Measurements from ENCODE around the gene AKAP13.

DNA sequence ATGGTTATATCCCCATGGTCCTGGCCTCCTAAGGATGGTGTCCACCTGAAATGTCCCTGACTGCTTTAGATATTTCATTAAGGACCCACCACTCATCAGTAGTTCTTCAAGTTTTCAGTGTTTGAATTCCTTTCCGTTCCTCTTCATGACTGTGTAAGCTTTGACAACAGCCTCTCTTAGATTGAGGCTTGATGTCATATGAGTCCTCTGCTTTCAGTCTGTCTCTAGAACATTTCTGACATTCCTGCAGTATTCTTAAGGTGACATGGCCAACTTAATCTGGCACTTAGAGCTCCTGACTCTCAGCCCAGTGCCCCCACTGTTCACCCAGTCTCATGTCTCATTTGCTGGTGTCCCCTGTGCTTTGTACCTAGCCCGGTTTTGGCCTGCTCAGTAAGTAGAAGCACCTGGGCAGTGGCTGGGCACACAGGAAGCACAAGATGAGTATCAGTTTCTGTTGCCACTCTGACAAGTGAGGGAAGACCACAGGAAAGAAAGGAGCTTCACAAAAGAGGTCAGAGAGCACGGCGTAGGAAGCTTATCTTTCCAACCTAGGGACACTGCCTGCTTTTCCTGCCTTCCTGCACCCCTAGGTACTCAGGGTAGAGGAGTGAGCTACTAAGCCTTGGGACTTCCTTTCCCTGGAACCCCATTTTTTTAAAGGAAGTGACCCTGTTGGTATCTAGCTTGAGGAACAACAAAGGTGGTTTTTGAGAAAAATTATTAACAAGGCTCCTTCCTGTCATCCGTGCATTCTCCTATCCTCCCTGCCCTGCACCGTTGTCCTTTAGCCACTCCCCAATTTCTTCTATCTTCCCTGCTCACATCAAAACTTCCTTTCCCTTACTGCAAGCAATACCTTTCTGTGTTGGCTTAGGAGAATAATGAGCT lies 311.2 kb downstream of the AKAP13 start:
- TF ChIP-seq, protein P1, sequence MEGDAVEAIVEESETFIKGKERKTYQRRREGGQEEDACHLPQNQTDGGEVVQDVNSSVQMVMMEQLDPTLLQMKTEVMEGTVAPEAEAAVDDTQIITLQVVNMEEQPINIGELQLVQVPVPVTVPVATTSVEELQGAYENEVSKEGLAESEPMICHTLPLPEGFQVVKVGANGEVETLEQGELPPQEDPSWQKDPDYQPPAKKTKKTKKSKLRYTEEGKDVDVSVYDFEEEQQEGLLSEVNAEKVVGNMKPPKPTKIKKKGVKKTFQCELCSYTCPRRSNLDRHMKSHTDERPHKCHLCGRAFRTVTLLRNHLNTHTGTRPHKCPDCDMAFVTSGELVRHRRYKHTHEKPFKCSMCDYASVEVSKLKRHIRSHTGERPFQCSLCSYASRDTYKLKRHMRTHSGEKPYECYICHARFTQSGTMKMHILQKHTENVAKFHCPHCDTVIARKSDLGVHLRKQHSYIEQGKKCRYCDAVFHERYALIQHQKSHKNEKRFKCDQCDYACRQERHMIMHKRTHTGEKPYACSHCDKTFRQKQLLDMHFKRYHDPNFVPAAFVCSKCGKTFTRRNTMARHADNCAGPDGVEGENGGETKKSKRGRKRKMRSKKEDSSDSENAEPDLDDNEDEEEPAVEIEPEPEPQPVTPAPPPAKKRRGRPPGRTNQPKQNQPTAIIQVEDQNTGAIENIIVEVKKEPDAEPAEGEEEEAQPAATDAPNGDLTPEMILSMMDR (IDR thresholded peaks at IDR 0.05; ENCODE audit: control extremely low read depth in 1 of 3, insufficient read depth in 1 of 3, low read depth in 1 of 3, low read length in 3 of 3), result no peak
- TF ChIP-seq, protein P2, sequence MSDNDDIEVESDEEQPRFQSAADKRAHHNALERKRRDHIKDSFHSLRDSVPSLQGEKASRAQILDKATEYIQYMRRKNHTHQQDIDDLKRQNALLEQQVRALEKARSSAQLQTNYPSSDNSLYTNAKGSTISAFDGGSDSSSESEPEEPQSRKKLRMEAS (IDR thresholded peaks at IDR 0.05), result no peak
- no peak for TF ChIP-seq POLR2AphosphoS5 (IDR thresholded peaks at IDR 0.05; ENCODE audit: low read depth, low read length)
- TF ChIP-seq, protein P3, sequence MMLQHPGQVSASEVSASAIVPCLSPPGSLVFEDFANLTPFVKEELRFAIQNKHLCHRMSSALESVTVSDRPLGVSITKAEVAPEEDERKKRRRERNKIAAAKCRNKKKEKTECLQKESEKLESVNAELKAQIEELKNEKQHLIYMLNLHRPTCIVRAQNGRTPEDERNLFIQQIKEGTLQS (IDR thresholded peaks at IDR 0.05; ENCODE audit: insufficient read depth, low read depth, low read length), result no peak
- no peak for TF ChIP-seq EZH2 (IDR thresholded peaks at IDR 0.05; ENCODE audit: low read depth, low read length, severe bottlenecking)
- TF ChIP-seq POLR2A (IDR thresholded peaks at IDR 0.05; ENCODE audit: control extremely low read depth in 1 of 2, low read depth in 2 of 2, low read length in 2 of 2), result no peak
- no peak for TF ChIP-seq RAD21 (IDR thresholded peaks at IDR 0.05 in 1 of 2, conservative IDR thresholded peaks at IDR 0.05 in 1 of 2; ENCODE audit: low read depth in 2 of 2, low read length in 2 of 2)
- no peak for TF ChIP-seq TBP (IDR thresholded peaks at IDR 0.05; ENCODE audit: low read depth, low read length)

Data from H1 (cell line).